SK-N-SH (cell line): Measurements from ENCODE around the gene EVC. TPM values are rescaled to one million over a fixed set of nuclear protein-coding genes. Genes with fewer than 3 reads are reported as not detected.

Experiments used
- CTCF ChIA-PET: fragments of 300-600, 350-600 bp; formaldehyde crosslinking; extraction: SDS; loops from one replicate; lab custom pipeline; 2021; lab: Yijun Ruan, JAX
- POLR2A ChIA-PET: fragments of 350-600 bp; sonication (Branson Sonifier 250); formaldehyde crosslinking; extraction: SDS; loops from one replicate; lab custom pipeline; 2020; ENCODE audit warnings: antibody characterized with exemption, inconsistent platforms; lab: Yijun Ruan, JAX
- DNase-seq: peaks from one replicate; pipeline ENCODE4 v3.0.0; 2012
- H2AFZ ChIP-seq: fragments of 200-600 bp; sonication (generic); 2 replicates; pipeline ENCODE4 v1.8.1; 2016; ENCODE audit warnings: antibody characterized with exemption, mild to moderate bottlenecking, low read depth
- H3F3A ChIP-seq: fragments of 200-600 bp; sonication (generic); replicated peaks from 2 replicates; pipeline ENCODE3; 2016; ENCODE audit warnings: antibody characterized with exemption, mild to moderate bottlenecking; ENCODE audit not compliant: insufficient read depth
- H3K27ac ChIP-seq, 2 experiments: fragments of 200-500 bp in 1 of 2; fragments of 200-600 bp in 1 of 2; sonication (Bioruptor generic) in 1 of 2; sonication (generic), shearing (Covaris generic) in 1 of 2; 2 replicates each; pipeline versions ENCODE4 v1.5.1 to v1.6.1; 2014 to 2016; ENCODE audit warnings: low read depth in 2 of 2, inconsistent platforms in 1 of 2, low read length in 1 of 2, mild to moderate bottlenecking in 1 of 2, mixed read lengths in 1 of 2
- H3K27me3 ChIP-seq: fragments of 200-600 bp; sonication (generic), shearing (Covaris generic); 2 replicates; pipeline ENCODE4 v1.6.1; 2016; ENCODE audit warnings: mixed run types; ENCODE audit not compliant: insufficient read depth
- H3K36me3 ChIP-seq, 2 experiments: fragments of 200-500 bp in 1 of 2; fragments of 200-600 bp in 1 of 2; sonication (Bioruptor generic) in 1 of 2; sonication (generic) in 1 of 2; replicated peaks in 1 of 2; 2 replicates each; pipeline versions ENCODE3 to v1.5.1; 2014 to 2016; ENCODE audit warnings: low read length in 1 of 2, mild to moderate bottlenecking in 1 of 2; ENCODE audit not compliant: insufficient read depth in 2 of 2, control insufficient read depth in 1 of 2
- H3K4me1 ChIP-seq, 2 experiments: fragments of 200-500 bp in 1 of 2; fragments of 200-600 bp in 1 of 2; sonication (Bioruptor generic) in 1 of 2; sonication (generic), shearing (Covaris generic) in 1 of 2; 2 replicates each; pipeline versions ENCODE4 v1.5.1 to v1.6.1; 2014 to 2016; ENCODE audit warnings: low read depth in 1 of 2, low read length in 1 of 2, mixed run types in 1 of 2; ENCODE audit not compliant: insufficient read depth in 2 of 2, control insufficient read depth in 1 of 2
- H3K4me2 ChIP-seq: fragments of 200-600 bp; sonication (generic), shearing (Covaris generic); 2 replicates; pipeline ENCODE4 v1.6.1; 2017; ENCODE audit warnings: mixed run types
- H3K4me3 ChIP-seq, 2 experiments: fragments of 200-500 bp in 1 of 2; fragments of 200-600 bp in 1 of 2; sonication (Bioruptor generic) in 1 of 2; sonication (generic), shearing (Covaris generic) in 1 of 2; 2 replicates each; pipeline versions ENCODE4 v1.5.1 to v1.8.1; 2014 to 2016; ENCODE audit warnings: low read depth in 2 of 2, inconsistent platforms in 1 of 2, low read length in 1 of 2, mild to moderate bottlenecking in 1 of 2, mixed read lengths in 1 of 2, moderate library complexity in 1 of 2
- H3K79me2 ChIP-seq: fragments of 200-600 bp; sonication (generic); 2 replicates; pipeline ENCODE4 v1.8.1; 2017; ENCODE audit warnings: mild to moderate bottlenecking; ENCODE audit not compliant: insufficient read depth
- H3K9ac ChIP-seq: fragments of 200-600 bp; sonication (generic); 2 replicates; pipeline ENCODE4 v1.6.1; 2017; ENCODE audit warnings: mixed run types
- H3K9me2 ChIP-seq: fragments of 200-600 bp; sonication (generic); 2 replicates; pipeline ENCODE4 v1.6.1; 2017; ENCODE audit warnings: mixed run types
- H3K9me3 ChIP-seq: fragments of 200-600 bp; sonication (generic); 2 replicates; pipeline ENCODE4 v1.6.1; 2017; ENCODE audit warnings: mixed run types, mild to moderate bottlenecking, moderate library complexity
- H4K20me1 ChIP-seq: fragments of 200-600 bp; sonication (generic); 2 replicates; pipeline ENCODE4 v1.6.1; 2017; ENCODE audit warnings: mild to moderate bottlenecking, mixed run types; ENCODE audit not compliant: insufficient read depth
- CTCF ChIP-seq: fragments of 200-600 bp; sonication (generic); IDR thresholded peaks from 2 replicates; pipeline ENCODE4 v1.6.1; 2017; ENCODE audit warnings: antibody characterized with exemption, mild to moderate bottlenecking, moderate library complexity
- ELF1 ChIP-seq: IDR thresholded peaks from 2 replicates; pipeline ENCODE4 v1.4.0; 2012
- EZH2phosphoT487 ChIP-seq: fragments of 200-600 bp; sonication (generic); IDR thresholded peaks from 2 replicates; pipeline ENCODE4 v1.6.1; 2017; ENCODE audit warnings: low read depth, mixed run types, mild to moderate bottlenecking, antibody characterized with exemption, moderate library complexity, borderline replicate concordance
- GABPA ChIP-seq: IDR thresholded peaks from 2 replicates; pipeline ENCODE4 v1.4.0; 2012; ENCODE audit warnings: low read depth, mild to moderate bottlenecking
- GATA2 ChIP-seq: sonication (generic); formaldehyde crosslinking; IDR thresholded peaks from 2 replicates; pipeline ENCODE4 v1.5.0; 2020; ENCODE audit warnings: mild to moderate bottlenecking, missing genetic modification reagents
- IRF3 ChIP-seq: fragments of 150-350 bp; IDR thresholded peaks from 2 replicates; pipeline ENCODE4 v1.6.1; 2016; ENCODE audit warnings: mild to moderate bottlenecking, low read depth, low read length
- JUND ChIP-seq: IDR thresholded peaks from 2 replicates; pipeline ENCODE4 v1.4.0; 2012
- MAX ChIP-seq: IDR thresholded peaks from 2 replicates; pipeline ENCODE4 v1.4.0; 2012; ENCODE audit warnings: low read depth
- NFIC ChIP-seq: IDR thresholded peaks from 2 replicates; pipeline ENCODE4 v1.4.0; 2012; ENCODE audit warnings: borderline replicate concordance
- POLR2AphosphoS5 ChIP-seq: IDR thresholded peaks from 2 replicates; pipeline ENCODE4 v1.6.1; 2012; ENCODE audit warnings: low read depth, low read length
- RAD21 ChIP-seq: IDR thresholded peaks from 2 replicates; pipeline ENCODE4 v1.6.1; 2012; ENCODE audit warnings: mild to moderate bottlenecking, low read length
- RFX5 ChIP-seq: IDR thresholded peaks from 2 replicates; pipeline ENCODE4 v1.6.1; 2012; ENCODE audit warnings: mild to moderate bottlenecking, improper control_type of control experiment, low read length
- SIN3A ChIP-seq: IDR thresholded peaks from 2 replicates; pipeline ENCODE4 v1.6.1; 2012; ENCODE audit warnings: low read depth, mild to moderate bottlenecking, low read length, moderate library complexity, borderline replicate concordance
- TEAD4 ChIP-seq: IDR thresholded peaks from 2 replicates; pipeline ENCODE4 v1.4.0; 2012; ENCODE audit warnings: mild to moderate bottlenecking, borderline replicate concordance; ENCODE audit not compliant: insufficient read depth
- YY1 ChIP-seq: IDR thresholded peaks from 2 replicates; pipeline ENCODE4 v1.4.0; 2012; ENCODE audit warnings: low read depth, mild to moderate bottlenecking
- WGBS: methylation state at CpG from one replicate; pipeline ENCODE4 v1.1.6; 2017; ENCODE audit warnings: low lambda C conversion rate; 5-methylcytosine and 5-hydroxymethylcytosine counted together
- polyA plus RNA-seq, 3 experiments: library from polyadenylated mRNA; depleted of rRNA; stranded (reverse); fragments of >200 nt; gene quantifications; 2 replicates each; pipeline ENCODE4 v1.2.3, GENCODE V29; 2012

The EVC gene
- polyA plus RNA-seq, 1 of the 3 experiments (the other 2 are of a cell fraction), result 3.8 TPM

GRCh38 chr4:5824227-5824626 lies 113.2 kb downstream of the EVC start:
- DNase-seq, result no peak
- no peaks in the 10 kb centered on the region for H3K9me2 ChIP-seq
- TF ChIP-seq TEAD4 (no peak), ELF1 (no peak), YY1 (no peak), MAX (no peak), NFIC (no peak), SIN3A (no peak), EZH2phosphoT487 (no peak), JUND (no peak), RFX5 (no peak), IRF3 (no peak), POLR2AphosphoS5 (no peak)
- H3K4me2 ChIP-seq, result no peak overlapping the region
- no peaks in the 10 kb centered on the region for H3F3A ChIP-seq
- no peaks in the 10 kb centered on the region for H3K9me3 ChIP-seq
- no peaks in the 10 kb centered on the region for H3K27me3 ChIP-seq
- H3K27ac ChIP-seq, result no peak overlapping the region; a peak in 1 of 4 replicates
- 92% methylated on average over 7 of the region's 7 CpGs for WGBS
- H3K79me2 ChIP-seq, result no peaks in the 10 kb centered on the region
- peaks cover 6 to 38% of the 10 kb centered on the region in 2 experiments for H3K36me3 ChIP-seq
- H2AFZ ChIP-seq, result no peak overlapping the region
- no peak overlapping the region for H3K9ac ChIP-seq
- ChIA-PET POLR2A (no interaction called here), CTCF (interaction anchor here (0.6 to 4.9 kb wide), 3 partner anchors 11 to 655 kb away, joined by 3 to 32 read pairs (median 3); no protein-coding TSS in a partner anchor)
- no peak overlapping the region for H3K4me3 ChIP-seq
- H3K4me1 ChIP-seq, result no peaks in the 10 kb centered on the region; a peak in 1 of 4 replicates
- H4K20me1 ChIP-seq, result no peaks in the 10 kb centered on the region; the same call in 1 of the 2 replicates

GRCh38 chr4:5824635-5825034 lies 113.6 kb downstream of the EVC start:
- Histone ChIP-seq H3K9ac (no peak overlapping the region), H3K4me1 (no peaks in the 10 kb centered on the region; a peak in 1 of 4 replicates), H3K27ac (no peak overlapping the region)
- WGBS, result 82% methylated on average over 6 of the region's 6 CpGs
- DNase-seq, result peak; percentile 57
- TF ChIP-seq GATA2 (CRISPR knock-in tag) (no peak), GABPA (no peak), CTCF (peak; percentile 58), RAD21 (peak; percentile 46)
- TF ChIP-seq, all 33 proteins: peak for 2
- Histone ChIP-seq H3F3A (no peaks in the 10 kb centered on the region), H3K79me2 (no peaks in the 10 kb centered on the region), H2AFZ (no peak overlapping the region), H3K4me3 (no peak overlapping the region), H3K4me2 (no peak overlapping the region), H3K27me3 (no peaks in the 10 kb centered on the region), H3K9me2 (no peaks in the 10 kb centered on the region), H3K36me3 (peaks cover 6 to 35% of the 10 kb centered on the region in 2 experiments), H4K20me1 (no peaks in the 10 kb centered on the region; the same call in 1 of the 2 replicates), H3K9me3 (no peaks in the 10 kb centered on the region)
- POLR2A ChIA-PET, result no interaction called here
- CTCF ChIA-PET, result interaction anchor here (1.0 to 4.9 kb wide), 2 partner anchors 12 to 17 kb away, joined by 3 to 32 read pairs; no protein-coding TSS in a partner anchor
